Esophagus (tissue), 2 donors: ENCODE results near the gene FXYD7. TPM values are rescaled to one million over a fixed set of nuclear protein-coding genes. Genes with fewer than 3 reads are reported as not detected.

ENCODE experiments used
- H3K27ac ChIP-seq, 2 donors: one replicate each; pipeline ENCODE4 v1.5.1; 2013; ENCODE audit warnings: low read depth in 2 of 2, mild to moderate bottlenecking in 2 of 2, inconsistent platforms in 1 of 2, low read length in 1 of 2, moderate library complexity in 1 of 2
- H3K27me3 ChIP-seq, 2 donors: one replicate each; pipeline ENCODE4 v1.6.1; 2013; ENCODE audit warnings: low read length in 2 of 2, control low read depth in 1 of 2, mild to moderate bottlenecking in 1 of 2; ENCODE audit not compliant: insufficient read depth in 2 of 2, control insufficient read depth in 1 of 2
- H3K36me3 ChIP-seq, 2 donors: one replicate each; pipeline ENCODE4 v1.6.1; 2013; ENCODE audit warnings: low read length in 1 of 2; ENCODE audit not compliant: control insufficient read depth in 2 of 2, insufficient read depth in 2 of 2
- H3K4me1 ChIP-seq, 2 donors: one replicate each; pipeline ENCODE4 v1.6.1; 2013; ENCODE audit warnings: low read length in 1 of 2; ENCODE audit not compliant: control insufficient read depth in 2 of 2, insufficient read depth in 2 of 2
- H3K4me3 ChIP-seq, 2 donors: one replicate each; pipeline ENCODE4 v1.5.1; 2013; ENCODE audit warnings: low read length in 2 of 2, mild to moderate bottlenecking in 2 of 2, low read depth in 1 of 2, moderate library complexity in 1 of 2
- H3K9me3 ChIP-seq, 2 donors: one replicate each; pipeline ENCODE4 v1.6.1; 2013; ENCODE audit warnings: mild to moderate bottlenecking in 2 of 2, low read depth in 1 of 2, low read length in 1 of 2, moderate library complexity in 1 of 2; ENCODE audit not compliant: control insufficient read depth in 2 of 2, insufficient read depth in 1 of 2
- WGBS, 2 donors: extraction: QIAGEN DNeasy Blood & Tissue Kit; methylation state at CpG; one replicate each; pipeline ENCODE4 v1.1.7; 2013; 5-methylcytosine and 5-hydroxymethylcytosine counted together
- polyA plus RNA-seq, 2 donors: library from polyadenylated mRNA; stranded (reverse); fragments of 200-250 nt; gene quantifications; one replicate each; pipeline ENCODE4 v1.2.3, GENCODE V29; 2013
- donor health status: healthy with polysubstance abuse.
- donor health status: Bipolar disorder and iron deficiency.

Gene FXYD7
- polyA plus RNA-seq, 2 donors, result 0.09 to 0.14 TPM

DNA sequence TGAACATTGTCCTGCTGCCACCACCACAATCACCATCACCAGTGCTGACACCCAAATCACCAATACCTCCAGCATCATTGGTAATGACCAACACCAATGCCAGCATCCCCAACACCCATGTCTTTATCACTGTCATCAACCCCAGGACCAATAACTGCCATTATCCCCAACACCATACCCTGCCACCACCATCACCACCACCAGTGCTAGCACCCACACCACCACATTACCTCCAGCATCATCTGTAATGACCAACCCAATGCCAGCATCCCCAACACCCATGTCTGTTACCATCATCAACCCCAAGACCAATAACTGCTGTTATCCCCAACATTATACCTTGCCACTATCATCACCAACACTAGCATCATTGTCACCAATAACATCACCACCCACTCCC is 10.8 kb upstream of the FXYD7 start:
- H3K4me1 ChIP-seq, result peaks cover 0 to 6% of the 10 kb centered on the region in 2 donors
- no peaks in the 10 kb centered on the region for H3K27me3 ChIP-seq
- H3K4me3 ChIP-seq, result no peak overlapping the region
- H3K9me3 ChIP-seq, result no peaks in the 10 kb centered on the region
- no peak overlapping the region for H3K27ac ChIP-seq
- H3K36me3 ChIP-seq, result no peaks in the 10 kb centered on the region

DNA sequence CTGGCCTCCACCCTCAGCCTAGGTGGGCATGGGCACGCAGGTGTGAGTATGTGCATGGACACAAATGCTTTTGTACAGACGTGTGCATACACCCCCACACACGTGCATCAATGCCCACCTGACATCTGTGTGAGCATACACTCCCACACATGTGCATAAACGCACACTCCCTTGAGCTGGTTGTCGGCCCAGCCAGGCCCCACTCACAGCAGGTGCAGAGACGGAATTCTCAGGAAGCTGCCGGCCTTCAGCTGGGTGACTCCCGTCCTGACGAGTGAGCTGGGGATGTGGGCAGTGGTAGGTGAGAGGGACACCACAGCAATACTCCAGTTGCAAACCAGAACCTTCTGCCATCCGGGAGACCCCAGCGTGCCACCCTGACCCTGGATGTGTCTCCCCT is 9.2 kb upstream of the FXYD7 start:
- H3K4me3 ChIP-seq, result no peak overlapping the region
- peaks cover 0 to 2% of the 10 kb centered on the region in 2 donors for H3K4me1 ChIP-seq
- H3K9me3 ChIP-seq, result no peaks in the 10 kb centered on the region
- 72 to 77% methylated on average over 11 of the region's 11 CpGs for WGBS, 2 donors
- H3K27me3 ChIP-seq, result no peaks in the 10 kb centered on the region
- no peak overlapping the region for H3K27ac ChIP-seq
- H3K36me3 ChIP-seq, result no peaks in the 10 kb centered on the region

GRCh38 chr19:35134601-35135242 is 8.3 kb upstream of the FXYD7 start, which contains the start of gene LGI4:
Gene LGI4, minus strand, starts transcription at chr19:35135059. Its CDS starts 379 bp downstream, at chr19:35134680.
- H3K4me1 ChIP-seq, result peaks cover 0 to 2% of the 10 kb centered on the region in 2 donors
- no peak within 1 kb of the TSS for H3K4me3 ChIP-seq
- no peaks in the 10 kb centered on the region for H3K27me3 ChIP-seq
- peak within 1 kb of the TSS in 1 of 2 donors; percentile 43 for H3K27ac ChIP-seq
- WGBS, 2 donors, result 63 to 68% methylated on average over 15 of the region's 15 CpGs
- no peaks in the 10 kb centered on the region for H3K36me3 ChIP-seq
- H3K9me3 ChIP-seq, result no peaks in the 10 kb centered on the region

DNA sequence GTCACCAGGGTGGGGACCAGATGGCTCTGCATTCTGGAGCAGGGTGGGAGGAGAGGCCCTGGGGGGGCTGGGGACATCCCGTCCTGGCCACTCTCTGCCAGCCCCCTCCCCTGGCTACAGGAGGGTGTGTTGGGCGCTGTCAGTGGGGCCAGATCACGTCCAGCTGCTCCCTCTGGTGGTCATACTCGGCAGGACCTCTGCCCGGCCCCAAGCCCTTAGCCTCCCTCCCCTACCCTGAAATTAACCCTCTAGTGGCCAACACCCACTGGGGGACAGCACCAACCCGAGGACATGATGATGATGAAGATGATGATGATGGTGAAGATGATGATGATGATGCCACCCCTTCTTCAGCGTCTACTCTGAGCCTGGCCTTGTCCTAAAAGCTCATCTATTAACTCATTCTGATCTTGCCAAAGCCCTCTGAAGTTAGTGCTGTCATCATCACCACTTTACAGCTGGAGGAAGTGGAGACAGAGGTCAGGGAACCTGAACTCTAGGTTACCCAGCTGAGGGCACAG is 7.6 kb upstream of the FXYD7 start:
- Histone ChIP-seq H3K36me3 (no peaks in the 10 kb centered on the region), H3K27ac (peak overlapping the region in 1 of 2 donors; percentile 43), H3K4me3 (no peak overlapping the region), H3K4me1 (peaks cover 0 to 2% of the 10 kb centered on the region in 2 donors), H3K9me3 (no peaks in the 10 kb centered on the region), H3K27me3 (no peaks in the 10 kb centered on the region)
- WGBS, 2 donors, result 1% methylated on average over 7 of the region's 7 CpGs

- H3K36me3 ChIP-seq, result no peaks in the 10 kb centered on the region
- H3K27me3 ChIP-seq, result no peaks in the 10 kb centered on the region
- H3K9me3 ChIP-seq, result no peaks in the 10 kb centered on the region
- no peak overlapping the region for H3K4me3 ChIP-seq
- peaks cover 0 to 2% of the 10 kb centered on the region in 2 donors for H3K4me1 ChIP-seq
- 71 to 75% methylated on average over 11 of the region's 11 CpGs for WGBS, 2 donors
- no peak overlapping the region for H3K27ac ChIP-seq
Measured at GRCh38 chr19:35136231-35136630, 6.8 kb upstream of the FXYD7 start.

DNA sequence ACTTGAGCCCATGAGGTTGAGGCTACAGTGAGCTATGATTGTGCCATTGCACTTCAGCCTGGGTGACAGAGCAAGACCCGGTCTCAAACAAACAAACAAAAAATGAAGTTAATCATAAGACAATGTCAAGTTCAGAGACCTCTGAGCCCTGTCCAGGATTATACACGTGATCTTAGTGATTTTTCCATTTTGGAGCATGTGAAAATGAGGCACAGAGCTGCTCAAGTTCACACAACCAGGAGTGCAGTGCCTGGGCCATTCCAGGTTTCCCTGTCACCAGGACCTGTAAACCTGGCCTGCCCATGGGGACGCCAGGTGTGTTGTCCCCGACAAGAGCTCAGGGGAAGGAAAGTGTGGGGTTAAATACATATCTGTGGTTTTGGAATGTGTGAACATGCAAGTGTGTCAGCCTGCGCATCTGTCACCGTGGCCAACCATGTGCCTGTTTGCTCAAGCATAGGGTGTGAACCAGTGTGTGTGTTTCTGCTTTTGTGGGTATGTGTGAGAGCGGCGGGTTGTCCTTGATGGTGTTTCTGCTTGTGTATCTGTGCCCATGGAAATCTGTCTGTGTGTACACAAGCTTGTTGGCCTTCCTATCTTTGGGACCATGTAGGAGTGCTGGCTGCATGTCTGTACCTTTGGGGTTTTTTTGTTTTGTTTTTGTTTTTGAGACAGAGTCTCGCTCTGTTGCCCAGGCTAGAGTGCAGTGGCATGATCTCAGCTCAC is 5.9 kb upstream of the FXYD7 start:
- H3K9me3 ChIP-seq, result no peaks in the 10 kb centered on the region
- WGBS, 2 donors, result 45 to 46% methylated on average over 9 of the region's 9 CpGs
- H3K27me3 ChIP-seq, result no peaks in the 10 kb centered on the region
- H3K4me3 ChIP-seq, result no peak overlapping the region
- H3K27ac ChIP-seq, result peak overlapping the region in 1 of 2 donors; percentile 14
- peaks cover 0 to 5% of the 10 kb centered on the region in 2 donors for H3K4me1 ChIP-seq
- H3K36me3 ChIP-seq, result no peaks in the 10 kb centered on the region

DNA sequence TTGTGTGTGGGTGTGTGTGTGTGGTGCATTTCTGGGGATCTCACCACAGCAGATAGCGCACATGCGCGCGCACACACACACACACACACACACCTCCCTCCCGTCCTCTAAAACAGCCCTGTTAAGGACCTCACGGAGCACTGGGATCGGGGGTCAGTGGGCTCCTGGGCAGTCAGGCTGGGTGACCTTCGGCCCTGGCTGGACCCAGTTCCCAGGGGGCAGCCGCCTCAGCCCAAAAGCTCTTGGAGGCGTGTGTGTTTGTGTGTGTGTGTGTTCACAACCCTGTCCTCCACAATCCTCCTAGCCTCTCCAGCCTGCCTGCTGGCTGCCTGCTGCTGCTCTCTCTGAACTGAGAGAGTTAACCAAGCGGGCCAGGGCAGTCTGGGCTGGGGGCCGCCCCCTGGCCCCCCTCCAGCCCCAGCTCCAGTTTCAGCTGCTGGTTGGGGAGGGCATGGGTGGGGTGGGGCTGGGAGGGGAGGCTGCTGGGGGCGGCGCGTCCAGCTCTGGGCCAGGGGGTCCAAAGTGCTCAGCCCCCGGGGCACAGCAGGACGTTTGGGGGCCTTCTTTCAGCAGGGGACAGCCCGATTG is 4.7 kb upstream of the FXYD7 start, which contains the start of gene FXYD1:
Gene FXYD1, plus strand, starts transcription at position 520 of the 588 bp plus-strand sequence. CDS start 1,256 bp downstream, outside the sequence.
- Histone ChIP-seq H3K4me1 (peaks cover 0 to 7% of the 10 kb centered on the region in 2 donors), H3K27me3 (no peaks in the 10 kb centered on the region), H3K4me3 (peak within 1 kb of the TSS; percentile 15 to 19), H3K27ac (peak within 1 kb of the TSS; percentile 77 to 82), H3K9me3 (no peaks in the 10 kb centered on the region), H3K36me3 (no peaks in the 10 kb centered on the region)
- 52 to 61% methylated on average over 18 of the region's 18 CpGs for WGBS, 2 donors

GRCh38 chr19:35140207-35140961 is 2.7 kb upstream of the FXYD7 start:
- 57 to 59% methylated on average over 12 of the region's 12 CpGs for WGBS, 2 donors
- H3K4me1 ChIP-seq, result peaks cover 0 to 7% of the 10 kb centered on the region in 2 donors
- peak overlapping the region; percentile 77 to 82 for H3K27ac ChIP-seq

More at GRCh38 chr19:35140207-35140961, 2.7 kb upstream of the FXYD7 start:
- Histone ChIP-seq H3K27me3 (no peaks in the 10 kb centered on the region), H3K36me3 (no peaks in the 10 kb centered on the region), H3K9me3 (no peaks in the 10 kb centered on the region), H3K4me3 (peak overlapping the region in 1 of 2 donors; percentile 19)
